Stimulated activated CD8-positive, alpha-beta memory T cell treated with anti-CD3 and anti-CD28 coated beads, Interleukin-15, amount 100 ng/mL, for 48 hours (primary cell): ENCODE data around the gene NVL.
"Not testable (repeated sequence)": the region's sequence is repeated elsewhere in the genome, so short reads cannot be mapped to it uniquely, and the experiment has no call there.

Experiments
- DNase-seq, 2 donors: peaks; one replicate each; pipeline ENCODE4 v3.0.0-alpha.2; 2020; ENCODE audit warnings: low read depth in 2 of 2

NVL gene

DNA sequence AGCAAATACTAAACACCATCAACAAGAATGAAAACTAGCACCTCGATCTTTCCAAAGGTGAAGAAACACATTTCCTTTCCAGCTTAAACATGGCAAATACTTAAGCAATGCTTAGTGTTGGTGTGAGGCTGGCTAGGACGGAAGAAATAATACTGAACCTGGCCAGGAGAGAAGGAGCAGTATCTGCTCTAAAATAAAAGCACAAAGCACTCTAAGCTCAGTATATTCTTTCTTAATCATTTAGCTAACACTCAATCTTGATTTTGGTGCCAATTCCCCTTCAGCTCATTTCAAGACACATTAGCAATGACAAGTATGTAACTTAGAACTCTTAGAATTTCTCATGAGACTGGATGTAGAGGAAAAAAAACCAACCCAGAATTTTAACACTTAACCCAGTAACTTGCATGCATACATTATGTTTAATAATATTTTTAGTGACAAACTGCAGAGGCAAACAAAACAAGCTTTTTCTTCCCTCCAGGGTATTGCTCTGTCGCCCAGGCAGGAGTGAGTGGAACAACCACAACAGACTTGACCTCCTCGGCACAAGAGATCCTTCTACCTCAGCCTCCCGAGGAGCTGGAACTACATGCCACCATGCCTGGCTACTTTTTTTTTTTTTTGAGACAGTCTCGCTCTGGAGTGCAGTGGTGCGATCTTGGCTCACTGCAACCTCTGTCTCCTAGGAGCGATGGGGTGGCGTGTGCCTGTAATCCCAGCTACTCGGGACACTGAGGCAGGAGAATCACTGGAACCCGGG is 92.7 kb downstream of the NVL start:
- no peak for DNase-seq

DNA sequence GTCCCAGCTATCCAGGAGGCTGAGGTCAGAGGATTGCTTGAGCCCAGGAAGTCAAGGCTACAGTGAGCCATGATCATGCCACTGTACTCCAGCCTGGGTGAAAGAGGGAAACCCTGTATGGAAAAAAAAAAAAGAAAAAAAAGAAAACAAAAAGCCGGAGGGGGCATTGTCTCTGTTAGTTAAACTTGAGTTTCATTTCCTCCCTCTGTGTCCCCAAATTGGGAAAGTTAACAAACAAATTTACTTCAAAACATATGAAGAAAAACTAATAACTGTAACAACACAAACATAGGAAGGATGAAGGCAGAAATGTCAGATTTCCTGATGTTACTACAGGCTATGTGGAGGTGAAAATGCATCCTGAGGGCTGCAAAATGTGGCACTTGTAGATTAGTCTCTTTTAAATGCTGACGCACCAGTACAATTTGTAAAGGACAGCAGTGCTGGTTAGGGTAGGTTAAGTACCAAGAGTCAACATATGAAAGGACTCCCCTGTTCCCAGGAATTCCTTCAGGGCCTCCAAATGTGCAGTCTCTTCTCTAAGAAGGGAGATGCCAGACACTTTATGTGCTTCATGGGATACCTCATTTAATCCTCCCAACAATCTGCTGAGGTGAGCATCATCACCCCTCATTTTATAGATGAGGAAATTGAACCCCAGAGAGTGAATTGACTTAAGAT is 94.0 kb downstream of the NVL start:
- DNase-seq = no peak

DNA sequence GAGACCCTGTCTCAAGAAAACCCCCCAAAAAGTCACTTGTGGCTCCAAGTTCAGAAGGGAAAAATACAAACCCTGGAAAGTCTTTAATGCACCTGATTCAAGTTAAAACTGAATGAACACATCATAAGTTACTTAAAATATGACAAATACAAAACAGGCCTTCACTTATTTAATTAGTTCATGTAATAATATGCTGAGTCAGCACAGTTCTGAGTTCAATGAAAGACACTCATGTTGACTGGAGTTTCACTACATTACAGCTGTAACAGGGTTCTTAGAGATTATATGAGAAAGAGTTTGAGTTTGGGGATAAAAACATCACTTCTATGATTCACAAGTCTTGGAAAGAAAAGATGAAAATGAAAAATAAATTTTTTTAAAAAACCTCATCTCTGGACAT is 96.0 kb downstream of the NVL start:
- no peak for DNase-seq

DNA sequence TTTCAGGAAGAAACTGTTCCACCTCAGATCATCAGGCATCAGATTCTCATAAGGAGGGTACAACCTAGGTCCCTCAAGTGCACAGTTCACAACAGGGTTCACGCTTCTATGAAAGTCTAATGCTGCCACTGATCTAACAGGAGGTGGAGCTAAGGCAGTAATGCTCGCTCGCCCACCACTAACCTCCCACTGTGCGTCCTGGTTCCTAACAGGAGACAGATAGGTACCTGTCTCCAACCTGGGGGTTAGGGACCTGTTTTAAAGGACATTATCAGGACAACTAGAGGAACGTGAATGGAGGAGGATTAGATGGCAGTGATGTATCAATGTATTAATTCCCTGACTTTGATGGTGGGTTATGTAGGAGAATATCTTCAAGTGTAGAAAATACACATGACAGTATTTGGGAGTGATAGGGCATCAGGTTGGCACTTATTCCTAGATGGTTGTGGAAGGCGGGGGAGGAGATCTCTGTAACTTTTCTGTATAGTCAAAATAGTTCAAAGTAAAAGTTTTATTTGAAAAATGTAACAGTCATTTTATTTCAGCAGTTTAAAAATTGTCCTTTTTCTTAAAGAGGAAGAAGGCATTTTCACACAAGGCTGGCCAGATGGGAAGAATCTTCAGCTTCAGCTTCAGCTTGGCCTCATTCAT is 103.0 kb downstream of the NVL start:
- DNase-seq = no peak

DNA sequence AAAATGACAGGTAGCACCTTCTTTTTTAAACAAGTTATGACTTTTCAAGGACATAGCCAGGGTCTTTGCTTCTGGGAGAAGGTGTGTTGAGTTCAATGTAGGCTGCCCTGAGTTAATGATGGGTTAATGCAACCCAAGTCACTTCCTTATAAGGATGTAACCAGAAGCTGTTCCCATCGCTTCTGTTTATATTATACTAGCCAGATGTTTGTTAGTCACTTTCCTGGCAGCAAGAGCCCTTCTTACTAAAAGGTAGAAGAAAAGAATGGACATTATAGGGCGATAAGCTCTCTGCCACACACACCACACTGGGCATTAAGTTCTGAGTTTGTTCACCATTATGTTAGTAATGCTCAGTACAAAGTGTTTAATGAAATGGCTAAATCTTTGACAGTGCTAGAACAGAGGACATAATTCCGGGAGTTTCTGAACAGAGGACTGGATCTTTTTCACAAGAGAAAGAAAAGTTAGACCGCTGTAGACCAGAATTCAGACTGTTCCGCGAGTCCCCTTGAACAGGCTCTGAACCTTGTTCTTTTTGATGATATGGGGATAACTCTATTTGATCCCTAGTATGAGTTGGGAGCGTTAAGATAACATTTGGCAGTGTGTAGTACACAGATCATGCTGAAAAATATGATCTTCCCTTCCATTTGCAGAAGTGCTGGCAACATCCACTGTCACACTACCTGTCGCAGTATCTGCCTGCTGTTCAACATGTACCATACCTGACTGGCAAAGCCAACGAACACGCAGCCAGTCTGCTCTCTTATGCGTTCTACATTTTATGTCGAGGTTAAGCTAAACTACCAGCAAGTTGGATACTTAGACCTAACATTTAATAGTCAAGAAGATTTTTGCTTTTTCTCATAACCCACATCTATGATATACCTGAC is 105.9 kb downstream of the NVL start:
- DNase-seq = no peak

DNA sequence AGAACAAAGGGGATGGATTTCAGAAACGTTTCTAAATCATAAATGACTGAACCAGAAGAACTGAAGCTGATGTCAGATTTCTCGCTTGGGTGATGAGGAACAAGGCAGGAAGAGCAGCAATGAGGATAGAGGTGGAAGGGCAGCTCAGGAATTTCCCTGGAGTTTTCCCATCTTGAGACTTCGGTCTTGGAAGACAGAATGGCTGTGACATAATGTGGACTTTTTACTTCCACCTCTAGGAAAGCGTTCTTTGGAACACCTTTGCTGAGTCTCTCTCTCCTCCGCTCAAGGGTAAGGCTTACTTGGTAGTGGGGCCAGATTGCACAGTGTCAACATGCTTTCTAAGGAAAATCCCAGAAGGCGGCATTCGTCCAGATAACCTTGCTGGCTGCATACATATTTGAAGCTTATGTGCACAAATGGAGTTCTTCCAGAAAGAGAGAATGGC is 110.3 kb downstream of the NVL start:
- DNase-seq = no peak

DNA sequence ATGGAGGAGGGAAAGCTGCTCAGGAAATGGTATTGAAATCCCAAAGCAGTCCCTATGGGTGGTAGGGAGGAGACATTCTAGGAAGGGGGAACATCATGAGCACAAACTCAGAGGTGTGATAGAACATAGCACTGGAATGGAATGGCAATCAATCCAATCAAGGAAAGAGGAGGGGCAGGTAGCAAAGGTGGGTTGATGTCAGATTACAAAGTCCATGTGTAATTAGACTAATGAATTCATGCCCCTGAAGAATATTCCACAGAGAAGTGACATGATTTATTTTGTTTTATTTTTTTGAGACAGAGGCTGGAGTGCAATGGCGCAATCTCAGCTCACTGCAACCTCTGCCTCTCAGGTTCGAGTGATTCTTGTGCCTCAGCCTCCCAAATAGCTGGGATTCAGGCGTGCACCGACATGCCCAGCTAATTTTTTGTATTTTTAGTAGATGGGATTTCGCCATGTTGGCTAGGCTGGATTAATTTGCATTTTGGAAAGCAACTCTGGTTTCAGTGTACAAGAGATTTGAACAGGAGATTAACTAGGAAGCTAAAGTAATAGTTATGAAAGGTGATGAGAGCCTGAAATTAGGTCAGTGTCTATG is 110.9 kb downstream of the NVL start:
- DNase-seq = no peak

DNA sequence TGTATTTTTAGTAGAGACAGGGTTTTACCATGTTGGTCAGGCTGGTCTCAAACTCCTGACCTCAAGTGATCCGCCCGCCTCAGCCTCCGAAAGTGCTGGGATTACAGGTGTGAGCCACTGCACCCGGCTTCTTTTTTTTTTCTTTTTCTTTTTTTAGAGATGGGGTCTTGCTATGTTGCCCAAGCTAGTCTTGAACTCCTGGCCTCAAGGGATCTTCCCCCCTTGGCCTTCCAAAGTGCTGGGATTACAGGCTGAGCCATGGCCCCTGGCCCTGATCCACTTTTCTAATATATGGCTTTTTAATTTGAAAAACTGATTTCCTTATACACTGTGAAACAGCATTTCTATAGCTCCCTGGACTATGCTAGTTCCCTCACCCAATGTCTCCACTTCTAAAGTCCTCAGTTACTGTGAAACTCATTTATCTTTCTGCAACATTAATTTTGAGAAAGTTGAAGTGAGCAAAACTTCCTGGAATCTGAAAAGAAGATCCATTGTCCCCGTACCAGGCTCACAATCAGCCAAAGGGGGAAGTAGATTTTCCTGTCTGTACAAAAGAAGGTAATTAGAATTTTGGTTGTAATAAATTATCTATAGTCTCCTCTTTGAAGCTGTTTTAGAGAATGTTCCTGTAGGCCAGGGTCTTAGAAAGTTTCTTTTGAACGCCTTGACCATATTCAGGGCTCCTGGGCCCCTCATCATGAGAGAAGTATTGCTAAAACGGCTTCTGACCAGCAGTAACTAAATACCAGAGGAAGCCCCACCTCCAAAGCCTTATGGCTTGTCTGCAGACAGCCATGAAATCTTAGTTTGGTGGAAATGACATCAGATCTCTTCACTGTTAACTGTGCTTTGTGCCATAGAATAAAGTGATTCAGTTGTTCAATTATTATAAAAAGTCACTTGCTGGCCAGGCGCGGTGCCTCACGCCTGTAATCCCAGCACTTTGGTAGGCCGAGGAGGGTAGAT is 112.0 kb downstream of the NVL start:
- no peak for DNase-seq

DNA sequence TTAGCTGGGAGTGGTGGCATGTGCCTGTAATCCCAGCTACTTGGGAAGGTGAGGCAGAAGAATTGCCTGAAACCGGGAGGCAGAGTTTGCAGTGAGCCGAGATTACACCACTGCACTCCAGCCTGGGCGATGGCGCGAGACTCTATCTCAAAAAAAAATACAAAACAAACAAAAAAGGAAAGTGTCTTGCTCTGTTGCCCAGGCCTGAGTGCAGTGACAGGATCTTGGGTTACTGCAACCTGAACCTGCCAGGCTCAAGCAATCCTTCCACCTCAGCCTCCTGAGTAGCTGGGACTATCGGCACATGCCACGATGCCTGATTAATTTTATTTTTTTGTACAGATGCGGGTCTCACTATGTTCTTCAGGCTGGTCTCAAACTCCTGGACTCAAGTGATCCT is 113.6 kb downstream of the NVL start:
- no peak for DNase-seq

DNA sequence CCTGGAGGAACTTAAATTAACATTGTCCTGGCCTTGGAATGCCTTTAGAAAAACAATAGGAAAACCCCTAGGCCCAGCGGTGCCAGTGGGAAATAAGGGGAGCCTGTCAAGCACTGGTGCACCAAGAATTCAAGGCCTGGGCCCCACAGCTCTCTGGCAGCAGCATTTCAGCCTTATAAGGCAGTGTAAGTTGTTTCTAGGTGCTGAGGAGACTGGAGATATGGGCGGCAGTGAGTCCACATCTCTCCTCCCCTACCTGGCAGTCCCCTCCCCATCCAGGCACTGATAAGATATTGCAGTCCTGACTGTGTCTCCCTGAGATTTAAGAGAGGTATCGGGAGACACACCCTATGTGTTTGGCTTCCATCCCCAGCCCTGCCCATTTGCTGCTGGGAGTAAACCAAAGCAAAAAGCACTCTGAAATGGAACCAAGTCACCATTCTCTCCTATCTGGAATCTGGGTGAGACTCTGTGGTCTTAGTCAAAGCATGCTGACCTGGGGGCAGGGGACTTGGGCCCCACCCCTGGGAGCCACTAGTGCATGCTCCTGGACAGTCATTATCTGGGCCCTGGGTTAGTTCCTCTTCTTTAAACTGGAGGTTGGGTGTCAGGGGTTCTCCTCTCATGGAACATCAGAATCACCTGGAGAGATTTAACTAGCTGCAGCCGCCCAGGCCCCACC is 116.4 kb downstream of the NVL start:
- DNase-seq = no peak

DNA sequence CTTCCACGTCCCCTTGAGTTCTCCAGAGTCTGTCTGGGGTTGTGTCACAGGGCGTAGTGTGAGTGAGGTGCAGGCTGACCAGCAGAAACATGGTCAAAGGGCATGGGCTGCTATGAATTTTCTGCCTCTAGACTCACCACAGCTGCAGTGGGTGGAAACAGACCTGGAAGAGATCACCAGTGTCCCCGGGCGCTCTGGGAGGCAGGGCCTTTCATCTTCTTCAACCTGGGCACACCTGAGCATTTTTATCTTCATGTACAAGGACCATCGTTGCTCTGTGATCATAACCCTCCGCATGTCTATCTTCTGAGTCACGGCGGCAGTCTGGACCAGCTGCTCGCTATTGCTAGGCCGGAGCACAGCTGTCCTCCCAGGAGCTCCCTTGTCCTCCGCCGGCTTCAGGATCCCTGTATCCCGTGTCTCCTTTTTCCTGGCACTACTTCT is 117.3 kb downstream of the NVL start:
- DNase-seq = no peak

DNA sequence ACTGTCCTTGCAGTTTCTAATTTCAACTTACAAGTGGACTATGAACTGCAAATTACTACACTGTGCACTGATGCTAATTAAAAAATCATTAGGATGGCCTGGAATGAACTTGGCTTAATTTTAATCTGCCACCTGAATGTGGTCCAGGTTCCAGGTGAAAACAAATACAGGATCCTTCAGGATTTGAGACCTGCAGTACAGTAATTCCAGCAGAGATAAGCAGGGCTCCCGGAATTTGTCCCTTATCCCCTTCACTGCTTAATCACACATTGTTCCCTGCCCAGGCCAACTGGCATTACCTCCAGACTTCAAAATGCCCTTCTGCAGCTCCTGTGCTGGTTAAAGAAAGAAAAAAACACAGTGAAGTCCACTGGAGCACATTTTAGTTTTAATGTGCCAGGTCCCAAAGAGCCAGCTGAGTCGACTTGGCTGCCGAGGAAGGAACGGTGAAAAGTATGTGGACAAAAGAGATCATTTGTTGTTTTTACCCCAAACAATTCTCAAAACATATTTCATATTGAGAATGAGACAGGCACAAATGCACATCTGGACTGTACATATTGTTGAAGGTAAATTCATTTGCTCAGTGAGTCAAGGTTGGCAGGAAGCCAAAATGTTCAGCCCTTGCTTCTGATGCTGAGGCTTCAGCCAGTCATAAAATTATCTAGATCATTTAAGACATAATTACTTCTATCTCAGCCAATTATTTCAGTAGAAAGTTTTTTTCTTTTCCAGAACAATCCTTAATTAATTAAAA is 118.6 kb downstream of the NVL start:
- DNase-seq = no peak

DNA sequence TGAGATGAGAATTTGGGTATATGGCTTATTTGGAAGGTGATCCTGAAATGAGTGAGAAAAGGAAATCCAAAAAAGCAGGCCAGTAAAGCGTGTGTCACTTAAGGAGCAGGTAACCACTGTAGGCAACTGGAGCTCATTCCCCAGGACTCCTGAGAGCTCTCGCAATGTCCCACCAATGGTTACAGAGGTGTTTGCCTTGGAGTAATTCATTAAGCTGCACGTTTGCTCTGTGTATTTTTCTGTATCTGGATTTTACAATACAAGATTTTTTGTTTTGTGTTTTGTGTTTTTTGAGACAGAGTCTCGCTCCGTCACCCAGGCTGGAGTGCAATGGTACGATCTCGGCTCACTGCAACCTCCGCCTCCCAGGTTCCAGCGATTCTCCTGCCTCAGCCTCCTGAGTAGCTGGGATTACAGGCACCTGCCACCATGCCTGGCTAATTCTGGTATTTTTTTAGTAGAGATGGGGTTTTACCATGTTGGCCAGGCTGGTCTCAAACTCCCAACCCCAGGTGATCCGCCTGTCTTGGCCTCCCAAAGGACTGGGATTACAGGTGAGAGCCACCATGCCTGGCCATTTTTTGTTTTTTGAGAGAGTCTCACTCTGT is 123.9 kb downstream of the NVL start:
- not testable (repeated sequence) for DNase-seq

DNA sequence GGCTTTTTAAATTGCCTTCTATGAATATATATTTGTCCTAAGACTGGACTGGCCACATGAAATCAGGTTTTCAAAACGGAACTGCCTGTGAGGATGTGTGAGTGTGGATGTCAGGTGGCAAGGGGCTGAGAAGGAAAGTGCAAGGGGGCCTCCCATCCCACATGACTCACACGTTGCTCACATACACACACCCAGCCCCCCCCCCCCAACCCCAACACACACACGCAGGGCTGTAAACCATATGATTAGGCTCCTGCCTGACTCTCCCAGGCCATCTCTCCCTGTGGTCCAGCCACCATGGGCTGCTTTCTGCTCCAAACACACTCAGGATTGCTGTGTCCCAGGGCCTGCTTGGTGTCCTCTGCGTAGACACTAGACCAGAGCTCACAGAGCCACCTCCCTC is 124.5 kb downstream of the NVL start:
- peak; percentile 20 to 43 for DNase-seq

DNA sequence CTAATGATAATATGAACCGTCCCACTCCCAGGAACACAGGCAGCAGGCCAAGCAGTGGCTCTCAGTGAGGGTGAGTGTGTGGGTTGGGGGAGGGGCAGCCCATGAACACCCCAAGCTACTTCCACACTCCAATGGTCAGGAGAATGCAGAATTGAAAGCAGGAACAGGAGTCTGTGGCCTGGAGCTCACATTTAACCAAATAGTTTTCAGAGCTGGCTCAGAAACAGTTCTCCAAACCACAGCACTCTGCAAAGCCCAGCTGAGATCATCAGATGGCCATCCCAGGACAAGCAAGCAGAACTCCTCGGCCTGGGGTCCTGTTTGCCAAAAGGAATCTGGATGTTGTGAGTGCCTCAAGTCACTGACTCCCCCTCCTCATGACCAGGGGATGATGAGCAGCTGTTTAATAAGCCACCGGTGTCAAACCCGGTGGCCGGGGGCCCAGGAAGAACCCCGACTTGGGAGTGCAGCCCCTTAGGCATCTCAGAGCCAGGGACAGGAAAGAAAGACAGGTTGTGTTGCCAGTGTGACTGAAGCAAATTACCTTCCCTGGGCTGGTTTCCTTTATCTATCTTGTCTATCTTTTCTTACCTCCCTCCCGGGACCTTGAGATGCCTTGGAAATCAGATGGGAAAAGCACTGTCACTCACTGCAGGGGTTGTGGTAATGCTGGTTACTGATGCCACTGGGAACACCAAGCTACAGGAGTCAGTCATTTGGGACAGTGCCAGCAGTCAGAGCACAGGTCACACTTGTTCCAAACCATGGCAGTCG is 126.5 kb downstream of the NVL start:
- no peak for DNase-seq

DNA sequence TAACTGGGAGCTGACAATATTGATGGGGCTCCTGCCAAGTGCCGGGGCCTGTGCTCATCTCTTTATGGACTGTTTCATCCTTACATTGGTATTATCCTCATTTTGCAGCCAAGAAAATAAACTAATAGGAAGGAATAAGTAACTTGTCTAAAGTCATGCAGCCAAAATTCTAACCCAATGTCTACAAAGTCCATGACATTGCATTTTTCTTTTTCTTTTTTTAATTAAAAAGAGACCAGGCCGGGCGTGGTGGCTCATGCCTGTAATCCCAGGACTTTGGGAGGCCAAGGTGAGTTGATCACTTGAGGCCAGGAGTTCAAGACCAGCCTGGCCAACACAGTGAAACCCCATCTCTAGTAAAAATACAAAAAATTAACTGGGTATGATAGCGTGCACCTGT is 128.1 kb downstream of the NVL start:
- DNase-seq = no peak

DNA sequence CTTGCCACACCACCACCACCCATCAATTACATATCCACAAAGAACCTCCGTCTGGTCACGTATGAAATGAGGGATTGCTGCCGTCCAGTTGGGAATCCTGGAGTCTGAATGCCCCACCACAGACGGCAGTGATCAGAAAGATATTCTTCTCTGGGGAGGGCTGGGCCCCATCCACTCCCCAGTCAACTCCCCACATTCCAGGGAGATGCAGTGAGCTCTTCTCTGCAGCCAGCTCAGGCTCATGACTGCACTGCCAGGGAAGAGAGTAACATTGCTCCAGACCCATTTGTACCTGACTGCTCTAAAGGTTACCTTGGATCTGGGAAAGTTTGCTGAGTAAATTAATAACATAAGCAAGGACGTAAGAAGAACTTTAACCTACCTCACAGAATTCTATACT is 128.6 kb downstream of the NVL start:
- DNase-seq = no peak

DNA sequence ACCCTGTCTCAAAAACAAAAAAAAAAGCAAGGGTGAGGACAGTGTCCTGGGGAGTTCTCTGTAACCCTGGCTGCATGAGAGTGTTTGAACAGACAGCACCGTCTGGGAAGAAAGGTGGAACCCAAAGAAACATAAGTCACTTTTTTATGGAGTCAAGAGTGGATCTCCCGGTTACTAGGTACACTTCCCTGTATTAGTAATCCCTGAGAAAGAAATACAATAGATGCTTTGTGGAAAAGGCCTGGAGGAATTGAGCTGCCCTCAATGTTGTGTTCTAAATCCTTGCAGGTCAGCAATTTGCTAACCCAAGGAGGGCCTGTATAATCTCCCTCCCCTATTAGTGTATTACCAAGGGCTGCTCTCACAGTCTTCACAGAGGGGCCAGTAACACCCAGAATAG is 130.3 kb downstream of the NVL start:
- no peak for DNase-seq
